Vagina (tissue), 2 donors: ENCODE results near the gene FCMR.

Experiments
- CTCF ChIP-seq, 3 experiments: fragments of 450-650 bp in 2 of 3; fragments of 200-600 bp in 1 of 3; sonication (generic) in 1 of 3; IDR thresholded peaks; one replicate each; pipeline ENCODE4 v1.5.1; 2017 to 2019; ENCODE audit warnings: antibody characterized with exemption in 3 of 3, mild to moderate bottlenecking in 2 of 3, moderate library complexity in 2 of 3
- POLR2A ChIP-seq, 2 donors: fragments of 450-650 bp; IDR thresholded peaks; one replicate each; pipeline ENCODE4 v1.6.1; 2017; ENCODE audit warnings: antibody characterized with exemption in 2 of 2, mild to moderate bottlenecking in 2 of 2, moderate library complexity in 2 of 2
- POLR2AphosphoS5 ChIP-seq, 2 donors: sonication (generic); formaldehyde crosslinking; IDR thresholded peaks; one replicate each; pipeline ENCODE4 v1.9.0; 2017; ENCODE audit warnings: antibody characterized with exemption in 2 of 2, mild to moderate bottlenecking in 2 of 2, low read depth in 1 of 2; ENCODE audit not compliant: insufficient read depth in 1 of 2

- no peak for TF ChIP-seq CTCF (IDR thresholded peaks at IDR 0.05)
- TF ChIP-seq POLR2A (IDR thresholded peaks at IDR 0.05): no peak
- no peak for TF ChIP-seq POLR2AphosphoS5 (IDR thresholded peaks at IDR 0.05; ENCODE audit: insufficient read depth in 1 of 2, low read depth in 1 of 2)
Measured at GRCh38 chr1:206958144-206958543, 36.4 kb upstream of the FCMR start.
